Measurements from ENCODE around the gene HS1BP3.

DNA sequence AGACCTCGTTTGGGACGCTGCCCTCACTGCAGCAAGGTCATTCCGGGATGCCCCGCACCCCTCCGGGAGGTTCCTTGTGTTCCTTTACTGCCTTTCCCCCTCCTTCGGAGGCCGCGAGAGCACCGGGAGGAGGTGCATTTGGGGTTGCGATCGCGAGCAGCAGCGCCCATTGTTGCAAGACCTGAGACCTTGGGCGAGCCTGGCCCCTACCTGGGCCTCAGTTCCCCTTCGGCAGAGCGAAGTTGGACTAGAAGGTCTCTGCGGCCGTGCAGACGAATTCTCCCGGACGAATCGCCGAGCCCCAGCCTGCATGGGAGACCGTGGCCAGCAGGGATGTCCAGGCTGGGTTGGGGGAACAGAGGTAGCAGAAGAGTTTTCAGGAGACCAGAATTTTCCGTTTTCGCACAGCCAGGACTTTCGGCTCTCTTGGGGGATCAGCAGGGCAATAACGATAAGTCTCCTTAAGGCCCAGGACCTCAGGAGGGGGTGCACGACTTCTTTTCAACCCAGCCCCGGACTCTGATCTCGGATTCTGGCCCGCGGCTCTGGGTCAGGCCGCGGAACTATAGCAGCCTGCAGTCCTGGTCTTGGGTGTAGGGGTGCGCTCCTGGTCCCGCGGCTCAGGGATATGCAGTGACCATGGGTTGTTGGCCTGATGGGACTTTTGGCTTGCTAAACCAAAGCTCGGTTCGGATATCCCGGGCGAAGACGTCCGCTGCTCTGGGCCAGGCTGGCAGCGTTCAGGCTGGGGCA is 18.8 kb upstream of the HS1BP3 start:
- no peak for TF ChIP-seq CTCF (conservative IDR thresholded peaks at IDR 0.05; ENCODE audit: low read depth, low read length)
- TF ChIP-seq RAD21 (IDR thresholded peaks at IDR 0.05; ENCODE audit: low read length), result no peak
- no peak for TF ChIP-seq POLR2A (IDR thresholded peaks at IDR 0.05; ENCODE audit: low read depth, low read length)
- no peak for TF ChIP-seq RCOR1 (IDR thresholded peaks at IDR 0.05; ENCODE audit: insufficient replicate concordance, low read length)
- TF ChIP-seq BHLHE40 (IDR thresholded peaks at IDR 0.05; ENCODE audit: low read depth, low read length), result no peak
- no peak for TF ChIP-seq USF2 (IDR thresholded peaks at IDR 0.05; ENCODE audit: low read depth, low read length)
- TF ChIP-seq MXI1 (IDR thresholded peaks at IDR 0.05; ENCODE audit: borderline replicate concordance, low read depth, low read length), result no peak
- no peak for TF ChIP-seq NFE2L2 (IDR thresholded peaks at IDR 0.05; ENCODE audit: low read depth, low read length)
- no peak for TF ChIP-seq FOS (IDR thresholded peaks at IDR 0.05; ENCODE audit: low read depth, low read length)
- TF ChIP-seq CHD1 (IDR thresholded peaks at IDR 0.05; ENCODE audit: low read depth, low read length), result no peak
- no peak for TF ChIP-seq ELK1 (IDR thresholded peaks at IDR 0.05; ENCODE audit: borderline replicate concordance, low read depth, low read length)
- TF ChIP-seq SMC3 (IDR thresholded peaks at IDR 0.05; ENCODE audit: low read depth, low read length), result no peak
- TF ChIP-seq RFX5 (IDR thresholded peaks at IDR 0.05; ENCODE audit: low read depth, low read length), result no peak
